OCI-LY3 (cell line): ENCODE data around the gene LRRC8E.
A peak's percentile ranks its signal among the peaks of the same experiment; 100 is the strongest.

ENCODE experiments used
- H2AFZ ChIP-seq: fragments of 200-600, 300-600 bp; shearing (Covaris generic); 2 replicates; pipeline ENCODE4 v1.6.0; 2014; ENCODE audit warnings: antibody characterized with exemption, low read depth, low read length
- H3K27ac ChIP-seq: fragments of 200-600, 300-600 bp; sonication (generic); 2 replicates; pipeline ENCODE4 v1.5.1; 2014; ENCODE audit warnings: mild to moderate bottlenecking, low read length, moderate library complexity, mixed read lengths
- H3K27me3 ChIP-seq: fragments of 200-600, 300-600 bp; sonication (generic); 2 replicates; pipeline ENCODE4 v1.6.1; 2014; ENCODE audit warnings: low read depth, low read length, mixed read lengths
- H3K36me3 ChIP-seq: fragments of 200-600, 300-600 bp; sonication (generic); replicated peaks from 2 replicates; pipeline ENCODE3; 2014; ENCODE audit warnings: low read depth, low read length, mixed read lengths
- H3K4me1 ChIP-seq: fragments of 300-600, 200-600 bp; sonication (generic); 2 replicates; pipeline ENCODE4 v1.6.1; 2014; ENCODE audit warnings: low read length, mixed read lengths
- H3K4me2 ChIP-seq: fragments of 200-600, 300-600 bp; sonication (generic); 2 replicates; pipeline ENCODE4 v1.6.1; 2014; ENCODE audit warnings: low read length, mixed read lengths
- H3K4me3 ChIP-seq: fragments of 300-600, 200-600 bp; sonication (generic); 2 replicates; pipeline ENCODE4 v1.5.1; 2014; ENCODE audit warnings: antibody characterized with exemption, mild to moderate bottlenecking, low read length, moderate library complexity
- H3K79me2 ChIP-seq: fragments of 300-600, 200-600 bp; shearing (Covaris generic); 2 replicates; pipeline ENCODE4 v1.6.1; 2014; ENCODE audit warnings: mild to moderate bottlenecking, low read length, mixed read lengths
- H3K9ac ChIP-seq: fragments of 300-600, 200-600 bp; shearing (Covaris generic); 2 replicates; pipeline ENCODE4 v1.6.0; 2014; ENCODE audit warnings: mild to moderate bottlenecking, low read length, moderate library complexity
- H3K9me3 ChIP-seq: fragments of 200-600, 300-600 bp; shearing (Covaris generic); 2 replicates; pipeline ENCODE4 v1.6.1; 2014; ENCODE audit warnings: low read length, mixed read lengths; ENCODE audit not compliant: insufficient read depth
- H4K20me1 ChIP-seq: fragments of 200-600, 300-600 bp; sonication (generic); 2 replicates; pipeline ENCODE4 v1.6.1; 2016; ENCODE audit warnings: low read length, mixed read lengths; ENCODE audit not compliant: insufficient read depth
- EZH2phosphoT487 ChIP-seq: fragments of 200-600 bp; shearing (Covaris generic); IDR thresholded peaks from 2 replicates; pipeline ENCODE4 v1.6.1; 2018; ENCODE audit warnings: antibody characterized with exemption, mixed run types, low read depth
- TF ChIP-seq, protein P1 (sequence below): fragments of 200-600, 300-600 bp; sonication (generic); IDR thresholded peaks from 2 replicates; pipeline ENCODE4 v1.5.1; 2014; ENCODE audit warnings: antibody characterized with exemption, low read length, low read depth

LRRC8E gene

DNA sequence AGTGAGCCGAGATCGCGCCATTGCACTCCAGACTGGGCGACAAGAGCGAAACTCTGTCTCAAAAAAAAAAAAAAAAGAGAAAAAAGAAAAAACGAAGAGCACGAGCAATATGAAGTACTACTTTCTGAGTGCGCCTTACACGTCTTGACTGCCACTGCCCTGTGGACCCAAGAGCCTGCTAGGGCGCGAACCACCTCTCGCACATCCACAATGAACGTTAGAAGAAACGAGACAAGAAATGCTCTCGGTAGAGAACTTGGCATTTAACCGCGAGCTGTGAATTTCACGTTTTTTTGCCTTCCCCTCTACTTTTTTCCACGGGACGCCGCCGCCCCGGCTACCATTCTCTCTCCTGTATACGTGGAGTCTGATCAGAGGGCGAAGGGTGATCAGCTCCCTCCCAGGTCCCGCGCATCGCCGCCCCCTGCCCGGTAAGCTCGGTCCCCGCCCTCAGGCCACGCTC, 54.7 kb downstream of the LRRC8E start:
- Histone ChIP-seq H3K9me3 (no peaks in the 10 kb centered on the region), H3K4me3 (peak overlapping the region; percentile 91), H3K36me3 (peaks cover 21% of the 10 kb centered on the region), H3K27me3 (no peaks in the 10 kb centered on the region), H3K79me2 (peaks cover 52% of the 10 kb centered on the region), H3K27ac (peak overlapping the region; percentile 68), H3K4me2 (peak overlapping the region; percentile 68), H3K9ac (peak overlapping the region; percentile 98), H2AFZ (peak overlapping the region; percentile 50), H3K4me1 (peaks cover 11% of the 10 kb centered on the region), H4K20me1 (no peaks in the 10 kb centered on the region)
- no peak for TF ChIP-seq EZH2phosphoT487
- TF ChIP-seq, protein P1, sequence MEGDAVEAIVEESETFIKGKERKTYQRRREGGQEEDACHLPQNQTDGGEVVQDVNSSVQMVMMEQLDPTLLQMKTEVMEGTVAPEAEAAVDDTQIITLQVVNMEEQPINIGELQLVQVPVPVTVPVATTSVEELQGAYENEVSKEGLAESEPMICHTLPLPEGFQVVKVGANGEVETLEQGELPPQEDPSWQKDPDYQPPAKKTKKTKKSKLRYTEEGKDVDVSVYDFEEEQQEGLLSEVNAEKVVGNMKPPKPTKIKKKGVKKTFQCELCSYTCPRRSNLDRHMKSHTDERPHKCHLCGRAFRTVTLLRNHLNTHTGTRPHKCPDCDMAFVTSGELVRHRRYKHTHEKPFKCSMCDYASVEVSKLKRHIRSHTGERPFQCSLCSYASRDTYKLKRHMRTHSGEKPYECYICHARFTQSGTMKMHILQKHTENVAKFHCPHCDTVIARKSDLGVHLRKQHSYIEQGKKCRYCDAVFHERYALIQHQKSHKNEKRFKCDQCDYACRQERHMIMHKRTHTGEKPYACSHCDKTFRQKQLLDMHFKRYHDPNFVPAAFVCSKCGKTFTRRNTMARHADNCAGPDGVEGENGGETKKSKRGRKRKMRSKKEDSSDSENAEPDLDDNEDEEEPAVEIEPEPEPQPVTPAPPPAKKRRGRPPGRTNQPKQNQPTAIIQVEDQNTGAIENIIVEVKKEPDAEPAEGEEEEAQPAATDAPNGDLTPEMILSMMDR: no peak

DNA sequence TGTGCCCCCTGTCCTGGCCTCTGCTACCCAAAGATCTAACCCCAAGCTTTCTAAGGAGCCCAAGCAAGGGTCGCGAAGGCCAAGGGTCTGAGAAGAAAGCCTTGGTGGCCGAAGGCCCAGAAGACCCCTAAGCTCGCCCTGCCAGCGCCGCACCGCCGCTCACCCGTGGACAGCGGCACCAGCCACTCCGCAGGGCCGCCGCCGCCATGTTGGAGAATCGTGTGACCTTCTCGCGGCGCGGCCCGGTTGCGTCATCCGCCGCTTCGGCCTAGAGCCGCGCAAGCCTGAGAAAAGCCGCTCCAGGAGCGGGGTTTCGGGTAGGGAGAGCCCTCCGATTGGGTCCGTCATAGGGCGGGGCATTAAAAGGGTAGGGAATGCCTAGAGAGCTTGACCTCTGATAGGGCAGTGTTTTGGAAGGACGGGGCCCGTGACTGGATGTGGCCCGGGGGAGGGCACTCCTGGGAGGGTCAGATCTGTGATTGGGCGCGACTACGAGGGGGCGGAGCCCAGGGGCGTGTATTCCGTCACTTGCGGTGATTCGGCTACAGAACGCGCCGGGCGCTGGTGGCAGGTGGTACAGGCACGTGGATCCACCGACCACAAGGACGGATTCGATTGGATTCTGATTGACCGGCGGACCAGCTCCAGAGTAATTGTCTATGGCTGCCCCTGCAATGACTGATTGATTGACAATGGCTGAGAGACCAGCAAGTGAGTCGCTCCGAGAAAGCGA, 55.3 kb downstream of the LRRC8E start, which contains the start of gene TIMM44:
Gene TIMM44, minus strand, starts transcription at position 223 of the 733 bp plus-strand sequence. Its CDS starts 15 bp downstream, at position 208.
- Histone ChIP-seq H3K4me2 (peak within 1 kb of the TSS; percentile 91), H4K20me1 (no peaks in the 10 kb centered on the region), H3K4me3 (peak within 1 kb of the TSS; percentile 91)

DNA sequence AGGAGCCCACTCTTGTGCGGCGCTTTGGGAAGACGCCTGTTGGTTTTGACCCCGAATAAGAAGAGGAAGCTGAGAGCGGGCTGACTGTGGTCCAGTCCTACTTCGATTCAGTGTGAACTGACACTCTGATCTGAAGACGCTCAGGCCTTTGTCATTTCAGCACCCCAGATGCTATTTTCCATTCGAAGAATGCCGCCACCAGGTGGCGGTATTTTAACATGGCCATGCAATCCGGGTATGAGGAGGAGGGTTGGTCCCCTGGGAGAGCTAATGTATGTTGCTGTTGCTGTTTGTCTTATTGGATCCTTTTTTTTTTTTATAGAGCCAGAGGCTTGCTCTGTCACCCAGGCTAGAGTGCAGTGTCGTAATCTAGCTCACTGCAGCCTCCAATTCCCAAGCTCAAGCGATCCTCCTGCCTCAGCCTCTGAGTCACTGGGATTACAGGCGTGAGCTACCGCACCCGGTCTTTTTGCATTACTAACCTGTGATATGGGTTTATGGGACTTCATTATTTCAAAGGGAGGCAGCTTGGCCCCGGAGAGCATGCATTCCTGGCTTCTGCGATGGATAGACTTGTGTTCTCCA, 56.0 kb downstream of the LRRC8E start:
- Histone ChIP-seq H3K9ac (peak overlapping the region; percentile 78), H2AFZ (peak overlapping the region; percentile 73; the same call in 1 of the 2 replicates), H3K9me3 (no peaks in the 10 kb centered on the region), H3K27me3 (no peaks in the 10 kb centered on the region), H3K36me3 (peaks cover 18% of the 10 kb centered on the region), H3K79me2 (peaks cover 52% of the 10 kb centered on the region), H3K4me3 (peak overlapping the region; percentile 82), H3K4me1 (peaks cover 11% of the 10 kb centered on the region), H3K27ac (peak overlapping the region; percentile 53), H4K20me1 (no peaks in the 10 kb centered on the region), H3K4me2 (peak overlapping the region; percentile 91)
- TF ChIP-seq, protein P1: peak; percentile 96
- TF ChIP-seq EZH2phosphoT487: no peak

More for the DNA sequence above, 55.3 kb downstream of the LRRC8E start, which contains the start of gene TIMM44:
- Histone ChIP-seq H2AFZ (peak within 1 kb of the TSS; percentile 73), H3K9me3 (no peaks in the 10 kb centered on the region), H3K27ac (peak within 1 kb of the TSS; percentile 68), H3K79me2 (peaks cover 52% of the 10 kb centered on the region), H3K4me1 (peaks cover 11% of the 10 kb centered on the region), H3K27me3 (no peaks in the 10 kb centered on the region), H3K36me3 (peaks cover 18% of the 10 kb centered on the region), H3K9ac (peak within 1 kb of the TSS; percentile 98)
- TF ChIP-seq EZH2phosphoT487: no peak
- TF ChIP-seq, protein P1: no peak

DNA sequence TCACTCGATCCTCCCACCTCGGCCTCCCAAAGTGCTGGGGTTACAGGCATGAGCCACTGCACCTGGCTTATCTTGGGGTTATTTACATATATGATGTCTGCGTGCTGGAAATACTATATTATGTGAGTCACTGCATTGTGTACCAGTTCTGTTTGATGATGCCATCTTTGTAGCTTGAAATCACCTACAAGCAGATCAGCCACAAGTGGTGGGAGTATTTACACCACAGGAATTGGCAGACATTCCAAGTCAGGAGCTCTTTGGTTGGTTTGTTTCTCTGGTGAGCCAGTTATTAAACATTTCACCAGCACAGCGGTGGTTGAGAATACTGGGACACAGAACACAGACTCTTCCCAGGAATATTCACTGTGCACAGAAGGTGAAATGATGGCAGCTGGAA, 59.6 kb downstream of the LRRC8E start:
- Histone ChIP-seq H3K27me3 (no peaks in the 10 kb centered on the region), H3K27ac (no peak overlapping the region), H3K4me3 (no peak overlapping the region), H2AFZ (no peak overlapping the region), H3K4me2 (no peak overlapping the region), H3K9ac (no peak overlapping the region), H3K9me3 (no peaks in the 10 kb centered on the region), H3K4me1 (peaks cover 6% of the 10 kb centered on the region), H4K20me1 (no peaks in the 10 kb centered on the region), H3K79me2 (peaks cover 18% of the 10 kb centered on the region), H3K36me3 (peaks cover 2% of the 10 kb centered on the region)
- TF ChIP-seq, protein P1: no peak
- TF ChIP-seq EZH2phosphoT487: no peak
